Esophagus muscularis mucosa (tissue), 4 donors: ENCODE data around the gene AKT2. TPM values are rescaled to one million over a fixed set of nuclear protein-coding genes. Genes with fewer than 3 reads are reported as not detected.
A peak's percentile ranks its signal among the peaks of the same experiment; 100 is the strongest.

Experiments used
- DNase-seq: peaks from one replicate; pipeline ENCODE4 v3.0.0-alpha.2; 2017; ENCODE audit errors: extremely low spot score
- H3K27ac ChIP-seq, 4 donors: fragments of 200-600 bp; sonication (generic); replicated peaks in 1 of 4; 1 replicate in 3 of 4; 2 replicates in 1 of 4; pipeline ENCODE4 v1.5.1; 2016 to 2019; ENCODE audit warnings: mild to moderate bottlenecking in 1 of 4
- H3K27me3 ChIP-seq, 4 donors: fragments of 200-600 bp; sonication (generic); one replicate each; pipeline versions ENCODE4 v1.5.1 to v1.6.0; 2016 to 2019
- H3K36me3 ChIP-seq, 4 donors: fragments of 200-600 bp; sonication (generic); one replicate each; pipeline ENCODE4 v1.5.1; 2016 to 2019
- H3K4me1 ChIP-seq, 4 donors: fragments of 200-600 bp; sonication (generic); one replicate each; pipeline ENCODE4 v1.5.1; 2016 to 2019
- H3K4me3 ChIP-seq, 4 donors: fragments of 200-600 bp; sonication (generic); 1 replicate in 2 of 4; 2 replicates in 2 of 4; pipeline ENCODE4 v1.5.1; 2016 to 2019; ENCODE audit warnings: mild to moderate bottlenecking in 4 of 4, moderate library complexity in 1 of 4
- H3K9me3 ChIP-seq, 4 donors: fragments of 200-600 bp; sonication (generic); 1 replicate in 3 of 4; 2 replicates in 1 of 4; pipeline ENCODE4 v1.5.1; 2016 to 2019
- CTCF ChIP-seq, 3 experiments: fragments of 200-600 bp in 2 of 3; fragments of 450-650 bp in 1 of 3; sonication (generic) in 2 of 3; IDR thresholded peaks; one replicate each; pipeline ENCODE4 v1.5.1; 2017 to 2019; ENCODE audit warnings: antibody characterized with exemption in 3 of 3, mild to moderate bottlenecking in 2 of 3, moderate library complexity in 1 of 3
- EP300 ChIP-seq: sonication (generic); formaldehyde crosslinking; IDR thresholded peaks from one replicate; pipeline ENCODE4 v1.6.1; 2017; ENCODE audit warnings: antibody characterized with exemption
- POLR2A ChIP-seq: fragments of 450-650 bp; IDR thresholded peaks from one replicate; pipeline ENCODE4 v1.6.1; 2017; ENCODE audit warnings: antibody characterized with exemption, moderate library complexity, mild to moderate bottlenecking, low read depth
- POLR2AphosphoS5 ChIP-seq, 2 donors: sonication (generic); formaldehyde crosslinking; IDR thresholded peaks; one replicate each; pipeline ENCODE4 v1.6.1; 2017; ENCODE audit warnings: antibody characterized with exemption in 2 of 2
- WGBS: methylation state at CpG from one replicate; pipeline ENCODE4 v1.1.5; 2018; 5-methylcytosine and 5-hydroxymethylcytosine counted together
- intact Hi-C: fragments of 100-400 bp; cut with DNase I; formaldehyde crosslinking; loops from one replicate; pipeline ENCODE4 v1.15.1; 2023
- small RNA-seq, 3 donors: library from RNA; depleted of rRNA; stranded (forward); fragments of <200 nt; gene quantifications; one replicate each; pipeline ENCODE3, GENCODE V24; 2016
- total RNA-seq, 4 donors: library from RNA; depleted of rRNA; stranded (reverse); fragments of >200 nt; gene quantifications; one replicate each; pipeline versions ENCODE4 v1.1.0 to v1.2.1, GENCODE V29; 2016

The AKT2 gene
- total RNA-seq, 4 donors from 2014 or later = 53.3 to 82.1 (median 64.0) TPM

- DNase-seq = peak; percentile 94
- no peak for TF ChIP-seq EP300
- no peak for TF ChIP-seq CTCF (IDR thresholded peaks at IDR 0.05)
- TF ChIP-seq POLR2AphosphoS5 (IDR thresholded peaks at IDR 0.05) = peak; percentile 56 to 59
- no CpG with 5 or more reads among the region's 116 CpGs for WGBS
- Histone ChIP-seq H3K27ac (peak within 1 kb of the TSS; percentile 94 to 99 (median 98)), H3K4me3 (peak within 1 kb of the TSS; percentile 76 to 99 (median 92)), H3K9me3 (no peaks in the 10 kb centered on the region), H3K27me3 (no peaks in the 10 kb centered on the region), H3K4me1 (peaks cover 14 to 42% (median 31%) of the 10 kb centered on the region in 4 donors), H3K36me3 (no peaks in the 10 kb centered on the region)
- intact Hi-C loops = no loop called here
Measured at GRCh38 chr19:40190891-40191835, 94.0 kb downstream of the AKT2 start, which contains the start of gene MAP3K10. MAP3K10 (plus strand) TSS chr19:40191426; CDS start chr19:40192032, 606 bp downstream.

- no peaks in the 10 kb centered on the region for H3K9me3 ChIP-seq
- TF ChIP-seq POLR2A (no peak), EP300 (no peak), POLR2AphosphoS5 (IDR thresholded peaks at IDR 0.05) (no peak), CTCF (IDR thresholded peaks at IDR 0.05) (no peak)
- H3K27me3 ChIP-seq = no peaks in the 10 kb centered on the region
- WGBS = 92% methylated on average over 1 of the region's 1 CpG
- no peaks in the 10 kb centered on the region for H3K4me1 ChIP-seq
- no peak overlapping the region for H3K4me3 ChIP-seq
- H3K36me3 ChIP-seq = no peaks in the 10 kb centered on the region
- no peak overlapping the region for H3K27ac ChIP-seq
- DNase-seq = no peak
- intact Hi-C loops = no loop called here
Measured at GRCh38 chr19:40184273-40184672, 100.9 kb downstream of the AKT2 start.

Small RNAs within 50 kb of the gene (small RNA-seq; reads per million reads assigned to genes)
- gene MIR641 (0.93 to 1.7 (median 1.0) reads per million in 3 donors), gene RNU6-945P (0 reads per million in 3 donors)

Other genes with a start within 250 kb of the AKT2 start
- 10 to 100 TPM in 3 of 4 donors, 1 to 10 TPM in 1; 8.6 to 23.3 (median 18.0) TPM for gene ZNF780B, start 229.1 kb downstream of the AKT2 start, total RNA-seq
- 10 to 100 TPM; 10.6 to 19.1 (median 14.9) TPM for gene ZNF780A, start 194.4 kb downstream of the AKT2 start, total RNA-seq
- 10 to 100 TPM; 10.1 to 25.9 (median 20.8) TPM for gene MAP3K10, start 93.9 kb downstream of the AKT2 start, total RNA-seq
- gene TTC9B, start 67.0 kb downstream of the AKT2 start, total RNA-seq = not detected
- under 1 TPM in 1 of 4 donors, not detected in 3; 0.97 TPM for gene CCNP, start 58.7 kb downstream of the AKT2 start, total RNA-seq
- gene C19orf47, start 63.1 kb upstream of the AKT2 start, total RNA-seq = 10 to 100 TPM; 17.9 to 42.6 (median 26.8) TPM
- gene PLD3, start 63.4 kb upstream of the AKT2 start, total RNA-seq = 100 to 1,000 TPM; 206 to 280 (median 223) TPM
- under 1 TPM; under 0.01 to 0.63 (median 0.42) TPM for gene HIPK4, start 104.8 kb upstream of the AKT2 start, total RNA-seq
- gene PRX, start 128.0 kb upstream of the AKT2 start, total RNA-seq = 10 to 100 TPM in 2 of 4 donors, 1 to 10 TPM in 2; 5.8 to 12.4 (median 8.8) TPM
- 10 to 100 TPM; 13.7 to 73.1 (median 22.5) TPM for gene SERTAD1, start 140.6 kb upstream of the AKT2 start, total RNA-seq
- 10 to 100 TPM; 18.3 to 47.2 (median 37.8) TPM for gene SERTAD3, start 159.0 kb upstream of the AKT2 start, total RNA-seq
- 100 to 1,000 TPM; 159 to 223 (median 194) TPM for gene BLVRB, start 180.4 kb upstream of the AKT2 start, total RNA-seq
- gene SPTBN4, start 181.7 kb upstream of the AKT2 start, total RNA-seq = 1 to 10 TPM; 2.1 to 6.4 (median 5.8) TPM